GM21515 (cell line): ENCODE measurements around the gene KCNIP4.

ENCODE experiments used
- ATAC-seq: cut with Tn5 transposase; IDR thresholded peaks from one replicate; pipeline ENCODE4 v1.9.1; 2021; ENCODE audit not compliant: unreplicated experiment

The KCNIP4 gene

GRCh38 chr4:21699446-21699845 lies 249.1 kb downstream of the KCNIP4 start:
- no peak for ATAC-seq

GRCh38 chr4:21697583-21697982 lies 251.0 kb downstream of the KCNIP4 start:
- ATAC-seq = no peak

- ATAC-seq = no peak
Observed at GRCh38 chr4:21695141-21695540, 253.4 kb downstream of the KCNIP4 start.

GRCh38 chr4:21692241-21692640 lies 256.3 kb downstream of the KCNIP4 start:
- ATAC-seq = no peak

GRCh38 chr4:21688596-21689265 lies 259.8 kb downstream of the KCNIP4 start:
- ATAC-seq = no peak

GRCh38 chr4:21685911-21686310 lies 262.7 kb downstream of the KCNIP4 start:
- no peak for ATAC-seq

- ATAC-seq = no peak
Observed at GRCh38 chr4:21680326-21680898, 268.2 kb downstream of the KCNIP4 start.

GRCh38 chr4:21678711-21679110 lies 269.9 kb downstream of the KCNIP4 start:
- no peak for ATAC-seq

GRCh38 chr4:21677173-21677572 lies 271.4 kb downstream of the KCNIP4 start:
- no peak for ATAC-seq

- no peak for ATAC-seq
Observed at GRCh38 chr4:21664355-21664754, 284.2 kb downstream of the KCNIP4 start.

- no peak for ATAC-seq
Observed at GRCh38 chr4:21656832-21657231, 291.7 kb downstream of the KCNIP4 start.

GRCh38 chr4:21655031-21655430 lies 293.5 kb downstream of the KCNIP4 start:
- no peak for ATAC-seq

- ATAC-seq = no peak
Observed at GRCh38 chr4:21652508-21653231, 295.9 kb downstream of the KCNIP4 start.

GRCh38 chr4:21649391-21650090 lies 299.0 kb downstream of the KCNIP4 start:
- no peak for ATAC-seq

GRCh38 chr4:21645776-21646175 lies 302.8 kb downstream of the KCNIP4 start:
- ATAC-seq = no peak

- no peak for ATAC-seq
Observed at GRCh38 chr4:21641696-21642095, 306.9 kb downstream of the KCNIP4 start.

GRCh38 chr4:21638171-21638725 lies 310.3 kb downstream of the KCNIP4 start:
- no peak for ATAC-seq

- no peak for ATAC-seq
Observed at GRCh38 chr4:21628916-21629610, 319.5 kb downstream of the KCNIP4 start.

- no peak for ATAC-seq
Observed at GRCh38 chr4:21628116-21628670, 320.4 kb downstream of the KCNIP4 start.

GRCh38 chr4:21625447-21625846 lies 323.1 kb downstream of the KCNIP4 start:
- no peak for ATAC-seq
